Fibroblast of mammary gland (primary cell): Measurements from ENCODE around the gene GNG2.
A peak's percentile ranks its signal among the peaks of the same experiment; 100 is the strongest.

Experiments used
- DNase-seq: peaks from one replicate; pipeline ENCODE4 v3.0.0-alpha.2; 2010; ENCODE audit warnings: low read depth
- H3K4me3 ChIP-seq: 2 replicates; pipeline ENCODE4 v1.5.1; 2011; ENCODE audit warnings: low read depth, mild to moderate bottlenecking, low read length, moderate library complexity; ENCODE audit not compliant: control insufficient read depth
- TF ChIP-seq, protein P1 (sequence below): conservative IDR thresholded peaks from 2 replicates; pipeline ENCODE4 v1.5.1; 2011; ENCODE audit warnings: low read depth, low read length, inconsistent platforms; ENCODE audit not compliant: control insufficient read depth, insufficient read depth

The GNG2 gene

DNA sequence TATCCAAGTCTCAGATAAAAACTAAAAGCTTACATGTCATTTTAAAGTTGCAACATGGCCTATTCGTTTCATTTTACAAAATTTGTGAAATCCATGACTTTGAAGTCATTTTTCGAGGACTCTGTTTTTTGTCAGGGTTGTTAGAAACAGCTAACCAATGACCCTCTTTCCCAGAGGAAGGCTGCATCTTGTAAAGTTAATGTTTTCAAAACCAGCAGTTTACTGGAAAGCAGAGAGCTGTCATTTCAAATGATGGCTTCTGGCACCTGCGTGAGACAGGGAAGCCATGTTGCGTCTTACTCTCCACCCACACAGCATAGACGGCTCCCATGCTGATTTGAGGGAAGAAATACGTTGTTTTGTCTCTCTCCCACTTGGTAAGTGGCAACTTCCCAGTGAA lies 78.8 kb downstream of the GNG2 start:
- TF ChIP-seq, protein P1, sequence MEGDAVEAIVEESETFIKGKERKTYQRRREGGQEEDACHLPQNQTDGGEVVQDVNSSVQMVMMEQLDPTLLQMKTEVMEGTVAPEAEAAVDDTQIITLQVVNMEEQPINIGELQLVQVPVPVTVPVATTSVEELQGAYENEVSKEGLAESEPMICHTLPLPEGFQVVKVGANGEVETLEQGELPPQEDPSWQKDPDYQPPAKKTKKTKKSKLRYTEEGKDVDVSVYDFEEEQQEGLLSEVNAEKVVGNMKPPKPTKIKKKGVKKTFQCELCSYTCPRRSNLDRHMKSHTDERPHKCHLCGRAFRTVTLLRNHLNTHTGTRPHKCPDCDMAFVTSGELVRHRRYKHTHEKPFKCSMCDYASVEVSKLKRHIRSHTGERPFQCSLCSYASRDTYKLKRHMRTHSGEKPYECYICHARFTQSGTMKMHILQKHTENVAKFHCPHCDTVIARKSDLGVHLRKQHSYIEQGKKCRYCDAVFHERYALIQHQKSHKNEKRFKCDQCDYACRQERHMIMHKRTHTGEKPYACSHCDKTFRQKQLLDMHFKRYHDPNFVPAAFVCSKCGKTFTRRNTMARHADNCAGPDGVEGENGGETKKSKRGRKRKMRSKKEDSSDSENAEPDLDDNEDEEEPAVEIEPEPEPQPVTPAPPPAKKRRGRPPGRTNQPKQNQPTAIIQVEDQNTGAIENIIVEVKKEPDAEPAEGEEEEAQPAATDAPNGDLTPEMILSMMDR: no peak
- no peak overlapping the region for H3K4me3 ChIP-seq
- DNase-seq: no peak

DNA sequence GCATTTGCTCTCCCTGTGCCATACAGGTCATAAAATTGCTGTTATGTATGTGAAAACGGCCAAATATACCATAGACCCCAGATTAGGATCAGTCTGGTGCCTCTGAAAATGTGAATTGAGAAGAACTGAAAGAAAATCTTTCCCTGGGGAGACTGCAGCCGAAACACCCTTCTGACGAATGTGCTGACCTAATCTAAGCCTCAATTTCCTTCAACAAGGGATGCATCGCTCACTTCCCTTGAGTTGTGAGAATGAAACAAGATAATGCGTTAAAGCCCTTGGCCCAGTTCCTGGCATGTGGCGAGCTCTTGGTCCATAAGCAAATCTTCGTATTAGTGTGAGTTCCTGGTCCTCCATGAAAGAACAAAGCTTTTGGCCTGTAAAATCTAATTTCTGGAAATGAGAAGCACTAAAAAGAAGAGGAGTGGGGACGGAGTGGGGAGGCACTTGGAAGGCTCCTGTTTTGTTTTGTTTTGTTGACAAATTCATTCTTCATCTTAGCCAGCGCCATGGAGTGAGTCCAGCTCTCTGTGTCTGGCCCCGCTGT lies 79.4 kb downstream of the GNG2 start:
- peak; percentile 41 for DNase-seq
- no peak overlapping the region for H3K4me3 ChIP-seq
- TF ChIP-seq, protein P1: no peak

DNA sequence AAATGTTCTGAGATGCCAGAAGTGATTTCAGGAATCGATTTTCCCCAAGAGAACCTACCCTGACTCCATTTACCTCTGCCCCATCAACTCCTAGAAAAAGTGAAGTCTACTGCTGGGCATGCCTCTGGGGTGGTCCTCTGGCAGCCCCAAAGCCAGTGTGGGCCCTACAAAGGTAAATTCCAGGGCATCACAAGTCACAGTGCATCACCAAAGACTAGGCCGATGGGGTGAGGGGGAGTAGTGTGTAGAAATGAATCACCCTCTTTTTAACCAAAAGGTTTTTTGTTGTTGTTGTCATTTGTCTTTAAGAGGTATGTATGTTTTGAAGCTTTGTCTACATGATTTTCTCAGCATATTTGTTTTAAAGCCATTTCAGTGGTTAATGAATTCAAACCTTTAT lies 82.6 kb downstream of the GNG2 start:
- TF ChIP-seq, protein P1: no peak
- DNase-seq: no peak
- no peak overlapping the region for H3K4me3 ChIP-seq

DNA sequence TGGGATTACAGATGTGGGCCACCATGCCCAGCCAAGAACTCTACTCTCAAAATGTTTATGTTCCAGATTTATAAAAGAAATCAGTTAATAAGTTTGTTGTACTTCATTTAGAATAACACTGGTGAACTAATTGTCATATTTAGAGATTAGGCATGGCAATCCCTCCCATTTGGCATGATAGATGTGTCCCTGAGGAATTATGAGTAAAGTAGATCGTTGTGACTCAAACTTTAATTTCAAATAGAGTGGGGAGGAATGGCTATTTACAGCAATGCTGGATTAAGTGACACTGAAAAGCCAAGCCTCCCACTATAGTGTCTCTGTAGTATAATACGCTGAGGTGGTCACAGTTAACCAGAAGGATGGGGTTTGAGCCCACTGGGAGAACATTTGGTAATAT lies 89.6 kb downstream of the GNG2 start:
- peak; percentile 68 for DNase-seq

DNA sequence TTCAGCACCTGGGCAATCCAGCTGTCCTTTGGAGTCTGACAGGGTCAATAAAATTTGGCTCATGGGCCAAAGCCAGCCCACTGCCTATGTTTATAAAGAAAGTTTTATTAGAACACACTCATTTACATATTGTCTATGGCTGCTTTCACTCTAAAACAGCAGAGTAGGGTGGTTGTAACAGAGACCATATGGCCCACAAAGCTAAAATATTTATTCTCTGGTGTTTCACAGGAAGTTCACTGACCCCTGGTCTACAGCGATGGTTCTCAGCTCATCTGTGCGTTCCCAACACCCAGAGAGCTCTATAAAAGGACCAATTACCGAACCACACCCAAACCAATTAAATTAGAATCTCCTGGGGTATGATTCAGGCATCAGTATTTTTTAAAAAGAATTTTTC lies 91.2 kb downstream of the GNG2 start:
- DNase-seq: no peak
- no peak overlapping the region for H3K4me3 ChIP-seq
- TF ChIP-seq, protein P1: no peak

More for the DNA sequence above, 89.6 kb downstream of the GNG2 start:
- TF ChIP-seq, protein P1: no peak
- H3K4me3 ChIP-seq: no peak overlapping the region

DNA sequence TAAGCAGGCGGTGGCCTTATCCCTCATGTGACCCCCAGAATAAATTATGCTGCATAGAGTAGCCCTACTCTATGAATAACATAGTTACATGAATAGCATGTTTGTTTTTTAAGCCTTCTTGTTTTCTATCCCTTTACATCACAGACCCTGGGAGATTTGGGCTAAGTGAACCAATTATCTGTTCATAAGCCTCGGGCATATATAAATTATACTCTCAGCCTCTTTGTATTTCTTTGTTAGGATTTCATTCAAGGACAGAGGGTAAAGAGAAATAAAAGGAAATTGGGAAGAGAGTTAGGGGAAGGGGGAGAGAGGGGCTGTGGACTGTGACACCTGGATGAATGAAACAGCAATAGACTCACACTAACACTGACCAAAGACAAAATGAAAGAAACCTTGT lies 93.6 kb downstream of the GNG2 start:
- no peak for DNase-seq
- TF ChIP-seq, protein P1: no peak
- H3K4me3 ChIP-seq: no peak overlapping the region

DNA sequence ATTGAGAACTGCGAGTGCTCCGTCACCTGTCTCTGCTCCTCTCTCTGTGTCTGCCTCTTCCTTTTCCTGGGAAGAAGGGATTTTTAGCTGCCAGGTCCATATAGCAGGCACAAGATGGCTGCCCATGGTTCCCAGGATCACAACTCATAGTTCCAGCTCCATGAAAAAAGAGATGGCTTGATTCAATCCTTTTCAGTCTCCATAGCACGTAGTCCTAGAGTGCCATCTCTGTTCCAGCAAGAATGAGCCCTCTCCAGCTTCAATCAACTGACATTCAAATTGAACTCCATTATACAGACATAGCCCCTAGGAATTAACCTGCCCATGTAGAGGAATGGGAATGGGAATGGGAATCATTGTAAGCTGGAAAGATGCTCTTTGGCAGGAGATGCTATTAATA lies 94.2 kb downstream of the GNG2 start:
- DNase-seq: no peak
- TF ChIP-seq, protein P1: no peak
- no peak overlapping the region for H3K4me3 ChIP-seq
